PC-3 (cell line): ENCODE measurements around the gene ZFPM1.

Experiments
- EZH2 ChIP-seq: fragments of 300-600 bp; sonication (generic); IDR thresholded peaks from one replicate; pipeline ENCODE4 v1.6.1; 2017; ENCODE audit warnings: antibody characterized with exemption, mild to moderate bottlenecking, low read length; ENCODE audit not compliant: unreplicated experiment
- TF ChIP-seq, protein P1 (sequence below): fragments of 300-600 bp; sonication (generic); conservative IDR thresholded peaks from 2 replicates; pipeline ENCODE4 v1.5.1; 2017; ENCODE audit warnings: antibody characterized with exemption, low read depth, mild to moderate bottlenecking, low read length

DNA sequence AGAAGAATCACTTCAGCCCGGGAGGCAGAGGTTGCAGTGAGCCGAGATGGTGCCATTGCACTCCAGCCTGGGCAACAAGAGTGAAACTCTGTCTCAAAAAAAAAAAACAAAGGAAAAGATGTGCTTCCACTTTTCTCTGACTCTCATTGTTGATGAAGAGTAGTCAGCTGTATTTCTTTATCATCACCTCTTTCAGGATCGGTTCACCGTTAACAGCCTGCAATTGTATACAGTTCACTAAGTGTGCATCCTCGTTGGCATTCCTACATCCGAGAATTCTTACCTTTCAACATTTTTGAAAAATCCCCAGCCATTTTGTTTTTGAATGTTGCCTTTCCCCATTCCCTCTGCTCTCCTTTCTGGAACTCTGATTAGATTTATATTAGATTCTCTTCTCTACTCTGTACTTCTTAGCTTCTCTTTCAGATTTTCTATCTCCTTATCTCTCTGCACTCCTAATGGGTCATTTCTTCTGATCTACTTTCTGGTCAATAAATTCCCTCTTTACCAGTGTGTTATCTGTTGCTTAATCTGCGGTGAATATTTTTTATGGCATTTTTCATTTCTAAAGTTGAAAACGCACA lies 90.2 kb downstream of the ZFPM1 start:
- TF ChIP-seq, protein P1, sequence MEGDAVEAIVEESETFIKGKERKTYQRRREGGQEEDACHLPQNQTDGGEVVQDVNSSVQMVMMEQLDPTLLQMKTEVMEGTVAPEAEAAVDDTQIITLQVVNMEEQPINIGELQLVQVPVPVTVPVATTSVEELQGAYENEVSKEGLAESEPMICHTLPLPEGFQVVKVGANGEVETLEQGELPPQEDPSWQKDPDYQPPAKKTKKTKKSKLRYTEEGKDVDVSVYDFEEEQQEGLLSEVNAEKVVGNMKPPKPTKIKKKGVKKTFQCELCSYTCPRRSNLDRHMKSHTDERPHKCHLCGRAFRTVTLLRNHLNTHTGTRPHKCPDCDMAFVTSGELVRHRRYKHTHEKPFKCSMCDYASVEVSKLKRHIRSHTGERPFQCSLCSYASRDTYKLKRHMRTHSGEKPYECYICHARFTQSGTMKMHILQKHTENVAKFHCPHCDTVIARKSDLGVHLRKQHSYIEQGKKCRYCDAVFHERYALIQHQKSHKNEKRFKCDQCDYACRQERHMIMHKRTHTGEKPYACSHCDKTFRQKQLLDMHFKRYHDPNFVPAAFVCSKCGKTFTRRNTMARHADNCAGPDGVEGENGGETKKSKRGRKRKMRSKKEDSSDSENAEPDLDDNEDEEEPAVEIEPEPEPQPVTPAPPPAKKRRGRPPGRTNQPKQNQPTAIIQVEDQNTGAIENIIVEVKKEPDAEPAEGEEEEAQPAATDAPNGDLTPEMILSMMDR, result no peak
- TF ChIP-seq EZH2, result no peak
